Subcutaneous adipose tissue (tissue), 4 donors: Measurements from ENCODE around the gene FBXO21. TPM values are rescaled to one million over a fixed set of nuclear protein-coding genes. Genes with fewer than 3 reads are reported as not detected.

Experiments
- CTCF ChIP-seq: fragments of 450-650 bp; IDR thresholded peaks from one replicate; pipeline ENCODE4 v1.5.1; 2016; ENCODE audit warnings: low read depth, mild to moderate bottlenecking, control low read depth, antibody characterized with exemption, moderate library complexity
- total RNA-seq, 4 donors: library from RNA; depleted of rRNA; stranded (reverse); fragments of >200 nt; gene quantifications; one replicate each; pipeline ENCODE4 v1.1.0, GENCODE V29; 2016

Gene FBXO21
- total RNA-seq, 4 donors from 2014 or later, result 23.8 to 71.4 (median 30.8) TPM

- no peak for TF ChIP-seq CTCF
These were observed 20.1 kb upstream of the FBXO21 start for GRCh38 chr12:117210266-117210918.

GRCh38 chr12:117209626-117210025 lies 19.4 kb upstream of the FBXO21 start:
- TF ChIP-seq CTCF, result no peak

GRCh38 chr12:117208811-117209455 lies 18.7 kb upstream of the FBXO21 start:
- no peak for TF ChIP-seq CTCF

GRCh38 chr12:117208206-117208605 lies 17.9 kb upstream of the FBXO21 start:
- no peak for TF ChIP-seq CTCF

GRCh38 chr12:117207675-117208074 lies 17.4 kb upstream of the FBXO21 start:
- TF ChIP-seq CTCF, result no peak

GRCh38 chr12:117202556-117202955 lies 12.3 kb upstream of the FBXO21 start:
- no peak for TF ChIP-seq CTCF

GRCh38 chr12:117202033-117202432 lies 11.8 kb upstream of the FBXO21 start:
- TF ChIP-seq CTCF, result no peak
